K562 (cell line): ENCODE data around the gene DNM1. TPM values are rescaled to one million over a fixed set of nuclear protein-coding genes. Genes with fewer than 3 reads are reported as not detected.

Source experiments
- DIDO1 ChIP-seq: fragments of 450-650 bp; IDR thresholded peaks from 2 replicates; pipeline ENCODE4 v1.6.1; 2016; ENCODE audit warnings: low read depth, missing biosample characterization, missing genetic modification characterization
- FIP1L1 ChIP-seq: fragments of 200-400 bp; formaldehyde crosslinking; IDR thresholded peaks from 2 replicates; pipeline ENCODE4 v1.6.1; 2018; ENCODE audit warnings: mild to moderate bottlenecking, low read depth, low read length; ENCODE audit not compliant: poor library complexity, severe bottlenecking
- GATA2 ChIP-seq: sonication (generic); formaldehyde crosslinking; IDR thresholded peaks from 2 replicates; pipeline ENCODE4 v1.4.0; 2020; ENCODE audit warnings: mild to moderate bottlenecking, missing genetic modification reagents
- KDM2B ChIP-seq: fragments of 250-450 bp; sonication (Bioruptor Pico); IDR thresholded peaks from 2 replicates; pipeline ENCODE4 v1.8.0; 2021; ENCODE audit warnings: mild to moderate bottlenecking, moderate library complexity
- SMAD4 ChIP-seq: fragments of 250-450 bp; sonication (Bioruptor Pico); conservative IDR thresholded peaks from 2 replicates; pipeline ENCODE4 v1.8.0; 2021; ENCODE audit warnings: inconsistent platforms, mild to moderate bottlenecking, moderate library complexity
- SMARCA4 ChIP-seq: fragments of 450-650 bp; IDR thresholded peaks from 2 replicates; pipeline ENCODE4 v1.6.1; 2016
- SOX6 ChIP-seq: fragments of 450-650 bp; IDR thresholded peaks from 2 replicates; pipeline ENCODE4 v1.6.1; 2014; ENCODE audit warnings: mild to moderate bottlenecking
- TCFL5 ChIP-seq: fragments of 250-450 bp; sonication (Bioruptor Pico); conservative IDR thresholded peaks from 2 replicates; pipeline ENCODE4 v1.6.1; 2021; ENCODE audit warnings: mild to moderate bottlenecking, moderate library complexity, matching md5 sums
- ZC3H11A ChIP-seq: IDR thresholded peaks from 2 replicates; pipeline ENCODE4 v1.6.1; 2012; ENCODE audit warnings: low read depth, low read length, improper control_type of control experiment
- ZKSCAN8 ChIP-seq: fragments of 200-800 bp; sonication (Bioruptor generic); IDR thresholded peaks from 2 replicates; pipeline ENCODE4 v1.6.1; 2016; ENCODE audit warnings: missing genetic modification characterization, missing compliant biosample characterization
- ZNF133 ChIP-seq: fragments of 250-450 bp; sonication (Bioruptor Pico); IDR thresholded peaks from 2 replicates; pipeline ENCODE4 v1.4.0; 2020; ENCODE audit warnings: mild to moderate bottlenecking
- ZNF143 ChIP-seq: sonication (generic); formaldehyde crosslinking; IDR thresholded peaks from 2 replicates; pipeline ENCODE4 v1.9.0; 2022; ENCODE audit warnings: mild to moderate bottlenecking, missing genetic modification reagents
- polyA plus RNA-seq, 8 experiments: library from polyadenylated mRNA; depleted of rRNA in 4 of 8; stranded (reverse) in 5 of 8; unstranded in 3 of 8; fragments of >200 nt; fragmentation: Nextera tagmentation in 2 of 8; fragmentation: Illumina TruSeq in 1 of 8; extraction: Ambion mirVana in 2 of 8; extraction: Trizol in 1 of 8; gene quantifications; 2 replicates each; pipeline versions ENCODE4 v1.2.1 to v1.2.3, GENCODE V29; 2011 to 2014; ENCODE audit warnings: inconsistent platforms in 1 of 8, missing spikeins in 1 of 8
- total RNA-seq, 7 experiments: library from RNA; depleted of rRNA in 6 of 7; stranded (reverse); fragments of >200 nt in 6 of 7; fragmentation: Illumina TruSeq in 2 of 7; extraction: Trizol in 2 of 7; gene quantifications; 2 replicates each; pipeline versions ENCODE4 v1.2.1 to v1.2.3, GENCODE V29; 2011 to 2021; ENCODE audit warnings: low replicate concordance in 1 of 7
- TF ChIP-seq, protein P1 (sequence below), 2 experiments: fragments of 450-650 bp in 1 of 2; sonication (generic) in 1 of 2; formaldehyde crosslinking in 1 of 2; IDR thresholded peaks; 2 replicates each; pipeline versions ENCODE4 v1.7.1 to v1.9.0; 2016 to 2022; ENCODE audit warnings: inconsistent platforms in 1 of 2, mild to moderate bottlenecking in 1 of 2, missing genetic modification reagents in 1 of 2
- TF ChIP-seq, protein P2 (sequence below): sonication (generic); formaldehyde crosslinking; IDR thresholded peaks from 2 replicates; pipeline ENCODE4 v1.8.0; 2023; ENCODE audit warnings: missing genetic modification reagents, mild to moderate bottlenecking, borderline replicate concordance

The DNM1 gene
- total and polyA plus RNA-seq, 9 of the 15 experiments (the other 6 are each of a cell fraction or from before 2014, with no cell fraction given), result 0.39 to 23.1 (median 9.1) TPM

DNA sequence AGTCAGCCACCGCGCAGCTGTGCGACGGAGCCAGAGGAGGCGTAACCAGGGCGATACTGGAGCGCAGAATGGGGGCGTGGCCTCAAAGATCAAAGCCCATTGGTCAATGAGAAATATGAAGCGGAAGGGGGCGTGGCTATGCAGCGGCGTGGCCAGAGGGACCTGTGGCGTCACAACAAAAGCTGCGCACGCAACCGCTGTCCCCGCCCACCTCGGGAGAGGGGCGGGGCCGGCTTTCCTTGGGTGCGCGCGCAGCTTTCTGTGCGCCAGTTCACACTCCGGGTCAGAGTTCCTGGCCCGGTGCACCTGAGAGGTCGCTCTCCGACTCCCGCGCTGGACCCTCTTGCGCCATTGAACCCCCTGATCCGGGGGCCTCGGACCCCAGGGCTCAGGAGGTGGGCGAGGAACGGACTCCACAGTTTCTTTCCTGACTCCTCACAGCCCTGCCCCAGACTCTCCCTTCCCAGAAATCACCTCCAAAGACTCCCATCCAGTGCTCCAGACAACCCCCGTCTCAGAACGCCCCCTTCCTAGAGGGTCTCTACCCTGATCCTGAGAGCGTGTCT, 72.9 kb downstream of the DNM1 start, which contains the start of gene SWI5 (continued):
- TF ChIP-seq, protein P1, sequence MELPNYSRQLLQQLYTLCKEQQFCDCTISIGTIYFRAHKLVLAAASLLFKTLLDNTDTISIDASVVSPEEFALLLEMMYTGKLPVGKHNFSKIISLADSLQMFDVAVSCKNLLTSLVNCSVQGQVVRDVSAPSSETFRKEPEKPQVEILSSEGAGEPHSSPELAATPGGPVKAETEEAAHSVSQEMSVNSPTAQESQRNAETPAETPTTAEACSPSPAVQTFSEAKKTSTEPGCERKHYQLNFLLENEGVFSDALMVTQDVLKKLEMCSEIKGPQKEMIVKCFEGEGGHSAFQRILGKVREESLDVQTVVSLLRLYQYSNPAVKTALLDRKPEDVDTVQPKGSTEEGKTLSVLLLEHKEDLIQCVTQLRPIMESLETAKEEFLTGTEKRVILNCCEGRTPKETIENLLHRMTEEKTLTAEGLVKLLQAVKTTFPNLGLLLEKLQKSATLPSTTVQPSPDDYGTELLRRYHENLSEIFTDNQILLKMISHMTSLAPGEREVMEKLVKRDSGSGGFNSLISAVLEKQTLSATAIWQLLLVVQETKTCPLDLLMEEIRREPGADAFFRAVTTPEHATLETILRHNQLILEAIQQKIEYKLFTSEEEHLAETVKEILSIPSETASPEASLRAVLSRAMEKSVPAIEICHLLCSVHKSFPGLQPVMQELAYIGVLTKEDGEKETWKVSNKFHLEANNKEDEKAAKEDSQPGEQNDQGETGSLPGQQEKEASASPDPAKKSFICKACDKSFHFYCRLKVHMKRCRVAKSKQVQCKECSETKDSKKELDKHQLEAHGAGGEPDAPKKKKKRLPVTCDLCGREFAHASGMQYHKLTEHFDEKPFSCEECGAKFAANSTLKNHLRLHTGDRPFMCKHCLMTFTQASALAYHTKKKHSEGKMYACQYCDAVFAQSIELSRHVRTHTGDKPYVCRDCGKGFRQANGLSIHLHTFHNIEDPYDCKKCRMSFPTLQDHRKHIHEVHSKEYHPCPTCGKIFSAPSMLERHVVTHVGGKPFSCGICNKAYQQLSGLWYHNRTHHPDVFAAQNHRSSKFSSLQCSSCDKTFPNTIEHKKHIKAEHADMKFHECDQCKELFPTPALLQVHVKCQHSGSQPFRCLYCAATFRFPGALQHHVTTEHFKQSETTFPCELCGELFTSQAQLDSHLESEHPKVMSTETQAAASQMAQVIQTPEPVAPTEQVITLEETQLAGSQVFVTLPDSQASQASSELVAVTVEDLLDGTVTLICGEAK (IDR thresholded peaks at IDR 0.05), result no peak
- TF ChIP-seq, protein P1 (CRISPR knock-in tag; IDR thresholded peaks at IDR 0.05), result no peak
- no peak for TF ChIP-seq GATA2 (CRISPR knock-in tag)
- TF ChIP-seq TCFL5, result no peak
- no peak for TF ChIP-seq DIDO1 (tag)
- TF ChIP-seq SMAD4 (CRISPR knock-in tag), result peak; percentile 20
- TF ChIP-seq ZNF133 (CRISPR knock-in tag), result no peak
- TF ChIP-seq, protein P2, sequence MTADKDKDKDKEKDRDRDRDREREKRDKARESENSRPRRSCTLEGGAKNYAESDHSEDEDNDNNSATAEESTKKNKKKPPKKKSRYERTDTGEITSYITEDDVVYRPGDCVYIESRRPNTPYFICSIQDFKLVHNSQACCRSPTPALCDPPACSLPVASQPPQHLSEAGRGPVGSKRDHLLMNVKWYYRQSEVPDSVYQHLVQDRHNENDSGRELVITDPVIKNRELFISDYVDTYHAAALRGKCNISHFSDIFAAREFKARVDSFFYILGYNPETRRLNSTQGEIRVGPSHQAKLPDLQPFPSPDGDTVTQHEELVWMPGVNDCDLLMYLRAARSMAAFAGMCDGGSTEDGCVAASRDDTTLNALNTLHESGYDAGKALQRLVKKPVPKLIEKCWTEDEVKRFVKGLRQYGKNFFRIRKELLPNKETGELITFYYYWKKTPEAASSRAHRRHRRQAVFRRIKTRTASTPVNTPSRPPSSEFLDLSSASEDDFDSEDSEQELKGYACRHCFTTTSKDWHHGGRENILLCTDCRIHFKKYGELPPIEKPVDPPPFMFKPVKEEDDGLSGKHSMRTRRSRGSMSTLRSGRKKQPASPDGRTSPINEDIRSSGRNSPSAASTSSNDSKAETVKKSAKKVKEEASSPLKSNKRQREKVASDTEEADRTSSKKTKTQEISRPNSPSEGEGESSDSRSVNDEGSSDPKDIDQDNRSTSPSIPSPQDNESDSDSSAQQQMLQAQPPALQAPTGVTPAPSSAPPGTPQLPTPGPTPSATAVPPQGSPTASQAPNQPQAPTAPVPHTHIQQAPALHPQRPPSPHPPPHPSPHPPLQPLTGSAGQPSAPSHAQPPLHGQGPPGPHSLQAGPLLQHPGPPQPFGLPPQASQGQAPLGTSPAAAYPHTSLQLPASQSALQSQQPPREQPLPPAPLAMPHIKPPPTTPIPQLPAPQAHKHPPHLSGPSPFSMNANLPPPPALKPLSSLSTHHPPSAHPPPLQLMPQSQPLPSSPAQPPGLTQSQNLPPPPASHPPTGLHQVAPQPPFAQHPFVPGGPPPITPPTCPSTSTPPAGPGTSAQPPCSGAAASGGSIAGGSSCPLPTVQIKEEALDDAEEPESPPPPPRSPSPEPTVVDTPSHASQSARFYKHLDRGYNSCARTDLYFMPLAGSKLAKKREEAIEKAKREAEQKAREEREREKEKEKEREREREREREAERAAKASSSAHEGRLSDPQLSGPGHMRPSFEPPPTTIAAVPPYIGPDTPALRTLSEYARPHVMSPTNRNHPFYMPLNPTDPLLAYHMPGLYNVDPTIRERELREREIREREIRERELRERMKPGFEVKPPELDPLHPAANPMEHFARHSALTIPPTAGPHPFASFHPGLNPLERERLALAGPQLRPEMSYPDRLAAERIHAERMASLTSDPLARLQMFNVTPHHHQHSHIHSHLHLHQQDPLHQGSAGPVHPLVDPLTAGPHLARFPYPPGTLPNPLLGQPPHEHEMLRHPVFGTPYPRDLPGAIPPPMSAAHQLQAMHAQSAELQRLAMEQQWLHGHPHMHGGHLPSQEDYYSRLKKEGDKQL (CRISPR knock-in tag), result no peak
- no peak; the same call in 1 of the 2 replicates for TF ChIP-seq KDM2B
- no peak for TF ChIP-seq ZKSCAN8 (CRISPR knock-in tag)
- TF ChIP-seq FIP1L1, result peak; percentile 66
- TF ChIP-seq ZC3H11A, result no peak
- TF ChIP-seq SMARCA4, result no peak
- no peak for TF ChIP-seq SOX6
- TF ChIP-seq ZNF143 (CRISPR knock-in tag), result no peak
